Vagina (tissue), 2 donors: ENCODE data around the gene ZC2HC1B.
"Not testable (repeated sequence)": the region's sequence is repeated elsewhere in the genome, so short reads cannot be mapped to it uniquely, and the experiment has no call there.

Source experiments
- POLR2A ChIP-seq, 2 donors: fragments of 450-650 bp; IDR thresholded peaks; one replicate each; pipeline ENCODE4 v1.6.1; 2017; ENCODE audit warnings: antibody characterized with exemption in 2 of 2, mild to moderate bottlenecking in 2 of 2, moderate library complexity in 2 of 2
- TF ChIP-seq, protein P1 (sequence below), 3 experiments: fragments of 450-650 bp in 2 of 3; fragments of 200-600 bp in 1 of 3; sonication (generic) in 1 of 3; IDR thresholded peaks; one replicate each; pipeline ENCODE4 v1.5.1; 2017 to 2019; ENCODE audit warnings: antibody characterized with exemption in 3 of 3, mild to moderate bottlenecking in 2 of 3, moderate library complexity in 2 of 3

DNA sequence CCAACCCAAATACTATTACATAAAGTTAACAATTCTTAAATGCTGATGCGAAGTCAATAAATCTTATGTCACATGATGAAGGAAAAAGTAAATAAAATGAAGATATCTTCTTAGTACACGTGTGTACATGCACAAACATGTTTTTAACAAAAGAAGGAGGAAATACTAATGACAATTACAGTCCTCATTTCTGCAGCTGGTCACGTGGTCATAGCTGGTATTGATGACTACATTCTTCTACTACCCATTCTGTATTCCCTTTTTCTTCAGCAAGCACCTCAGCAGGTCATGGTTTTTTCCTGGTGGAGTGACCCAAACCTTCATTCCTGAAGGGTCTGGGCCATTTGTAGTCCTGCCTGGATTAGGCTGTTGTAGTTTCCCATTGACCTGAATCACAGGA is 4.5 kb downstream of the ZC2HC1B start:
- TF ChIP-seq, protein P1, sequence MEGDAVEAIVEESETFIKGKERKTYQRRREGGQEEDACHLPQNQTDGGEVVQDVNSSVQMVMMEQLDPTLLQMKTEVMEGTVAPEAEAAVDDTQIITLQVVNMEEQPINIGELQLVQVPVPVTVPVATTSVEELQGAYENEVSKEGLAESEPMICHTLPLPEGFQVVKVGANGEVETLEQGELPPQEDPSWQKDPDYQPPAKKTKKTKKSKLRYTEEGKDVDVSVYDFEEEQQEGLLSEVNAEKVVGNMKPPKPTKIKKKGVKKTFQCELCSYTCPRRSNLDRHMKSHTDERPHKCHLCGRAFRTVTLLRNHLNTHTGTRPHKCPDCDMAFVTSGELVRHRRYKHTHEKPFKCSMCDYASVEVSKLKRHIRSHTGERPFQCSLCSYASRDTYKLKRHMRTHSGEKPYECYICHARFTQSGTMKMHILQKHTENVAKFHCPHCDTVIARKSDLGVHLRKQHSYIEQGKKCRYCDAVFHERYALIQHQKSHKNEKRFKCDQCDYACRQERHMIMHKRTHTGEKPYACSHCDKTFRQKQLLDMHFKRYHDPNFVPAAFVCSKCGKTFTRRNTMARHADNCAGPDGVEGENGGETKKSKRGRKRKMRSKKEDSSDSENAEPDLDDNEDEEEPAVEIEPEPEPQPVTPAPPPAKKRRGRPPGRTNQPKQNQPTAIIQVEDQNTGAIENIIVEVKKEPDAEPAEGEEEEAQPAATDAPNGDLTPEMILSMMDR (IDR thresholded peaks at IDR 0.05) = not testable (repeated sequence)
- not testable (repeated sequence) for TF ChIP-seq POLR2A (IDR thresholded peaks at IDR 0.05)
